ENCODE measurements around the gene TTC13.

Gene TTC13

DNA sequence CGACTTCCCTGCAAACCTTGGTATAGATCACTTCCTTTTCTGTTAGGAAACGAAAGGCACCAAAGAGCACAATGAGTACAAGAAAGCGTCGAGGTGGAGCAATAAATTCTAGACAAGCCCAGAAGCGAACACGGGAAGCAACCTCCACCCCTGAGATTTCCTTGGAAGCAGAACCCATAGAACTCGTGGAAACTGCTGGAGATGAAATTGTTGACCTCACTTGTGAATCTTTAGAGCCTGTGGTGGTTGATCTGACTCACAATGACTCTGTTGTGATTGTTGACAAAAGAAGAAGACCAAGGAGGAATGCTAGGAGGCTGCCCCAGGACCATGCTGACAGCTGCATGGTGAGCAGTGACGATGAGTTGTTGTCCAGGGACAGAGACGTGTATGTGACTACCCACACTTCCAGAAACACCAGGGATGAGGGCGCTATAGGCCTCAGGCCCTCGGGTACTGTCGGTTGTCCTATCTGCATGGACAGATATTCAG is 42.9 kb upstream of the TTC13 start:
- TF ChIP-seq, protein P1, sequence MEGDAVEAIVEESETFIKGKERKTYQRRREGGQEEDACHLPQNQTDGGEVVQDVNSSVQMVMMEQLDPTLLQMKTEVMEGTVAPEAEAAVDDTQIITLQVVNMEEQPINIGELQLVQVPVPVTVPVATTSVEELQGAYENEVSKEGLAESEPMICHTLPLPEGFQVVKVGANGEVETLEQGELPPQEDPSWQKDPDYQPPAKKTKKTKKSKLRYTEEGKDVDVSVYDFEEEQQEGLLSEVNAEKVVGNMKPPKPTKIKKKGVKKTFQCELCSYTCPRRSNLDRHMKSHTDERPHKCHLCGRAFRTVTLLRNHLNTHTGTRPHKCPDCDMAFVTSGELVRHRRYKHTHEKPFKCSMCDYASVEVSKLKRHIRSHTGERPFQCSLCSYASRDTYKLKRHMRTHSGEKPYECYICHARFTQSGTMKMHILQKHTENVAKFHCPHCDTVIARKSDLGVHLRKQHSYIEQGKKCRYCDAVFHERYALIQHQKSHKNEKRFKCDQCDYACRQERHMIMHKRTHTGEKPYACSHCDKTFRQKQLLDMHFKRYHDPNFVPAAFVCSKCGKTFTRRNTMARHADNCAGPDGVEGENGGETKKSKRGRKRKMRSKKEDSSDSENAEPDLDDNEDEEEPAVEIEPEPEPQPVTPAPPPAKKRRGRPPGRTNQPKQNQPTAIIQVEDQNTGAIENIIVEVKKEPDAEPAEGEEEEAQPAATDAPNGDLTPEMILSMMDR (IDR thresholded peaks at IDR 0.05; ENCODE audit: low read depth, low read length) = no peak
- peak; percentile 23 for DNase-seq (ENCODE audit: low read depth, low spot score)
- in situ Hi-C loops (cut with HindIII; ENCODE audit: low sequenced_read_pairs) = no loop called here
- H3K4me3 ChIP-seq (ENCODE audit: low read depth, low read length) = no peak overlapping the region

GRCh38 chr1:231020816-231021215 is 42.2 kb upstream of the TTC13 start:
- TF ChIP-seq, protein P1 (IDR thresholded peaks at IDR 0.05; ENCODE audit: low read depth, low read length) = no peak
- no peak overlapping the region for H3K4me3 ChIP-seq (ENCODE audit: low read depth, low read length)
- DNase-seq (ENCODE audit: low read depth, low spot score) = peak; percentile 19
- in situ Hi-C loops (cut with HindIII; ENCODE audit: low sequenced_read_pairs) = no loop called here

DNA sequence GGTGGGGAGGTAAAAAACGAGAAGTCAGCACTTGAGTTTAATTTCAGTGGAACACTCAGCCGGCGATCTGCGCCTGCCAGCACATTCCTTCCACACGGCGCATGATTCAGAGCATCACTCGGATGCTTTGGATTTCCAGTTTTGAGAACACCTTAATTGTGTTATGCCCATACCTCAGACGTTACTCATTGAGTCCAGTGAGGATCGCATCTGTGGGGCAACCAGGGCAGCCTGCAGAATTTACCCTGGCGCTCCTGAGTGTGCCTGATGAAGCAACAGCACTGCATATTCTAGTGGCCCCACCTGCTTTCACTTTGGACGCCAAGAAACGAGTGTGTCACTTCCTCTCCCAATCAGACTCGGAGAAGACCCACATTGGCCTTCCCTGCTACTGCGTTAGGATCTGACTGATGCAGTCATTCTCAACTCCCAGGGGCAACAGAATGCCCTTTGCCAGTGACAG is 41.5 kb upstream of the TTC13 start:
- TF ChIP-seq, protein P1 (IDR thresholded peaks at IDR 0.05; ENCODE audit: low read depth, low read length) = no peak
- no peak for DNase-seq (ENCODE audit: low read depth, low spot score)
- in situ Hi-C loops (cut with HindIII; ENCODE audit: low sequenced_read_pairs) = no loop called here
- no peak overlapping the region for H3K4me3 ChIP-seq (ENCODE audit: low read depth, low read length)

GRCh38 chr1:231019711-231020110 is 41.0 kb upstream of the TTC13 start:
- in situ Hi-C loops (cut with HindIII; ENCODE audit: low sequenced_read_pairs) = no loop called here
- no peak for DNase-seq (ENCODE audit: low read depth, low spot score)
- H3K4me3 ChIP-seq (ENCODE audit: low read depth, low read length) = no peak overlapping the region
- TF ChIP-seq, protein P1 (IDR thresholded peaks at IDR 0.05; ENCODE audit: low read depth, low read length) = no peak

DNA sequence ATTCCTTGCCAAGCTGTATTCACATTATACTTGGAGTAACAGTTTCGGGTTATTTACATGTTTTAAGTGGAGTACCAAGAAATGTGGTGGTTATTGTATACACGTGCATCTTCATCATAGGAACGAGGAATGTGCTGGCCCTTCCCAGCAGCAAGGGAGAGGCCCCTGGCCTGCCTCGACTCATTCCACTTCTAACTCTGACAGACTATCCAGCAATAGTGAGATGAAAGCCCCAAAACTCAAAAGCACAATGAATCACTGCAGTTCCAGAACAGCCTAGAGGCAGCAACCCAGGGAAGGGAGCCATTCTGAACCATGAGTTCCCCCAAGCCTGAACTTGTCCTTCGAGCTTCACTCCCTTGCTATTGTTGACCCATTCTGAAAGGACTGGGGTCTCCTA is 38.3 kb upstream of the TTC13 start:
- DNase-seq (ENCODE audit: low read depth, low spot score) = no peak
- TF ChIP-seq, protein P1 (IDR thresholded peaks at IDR 0.05; ENCODE audit: low read depth, low read length) = no peak
- no peak overlapping the region for H3K4me3 ChIP-seq (ENCODE audit: low read depth, low read length)
- in situ Hi-C loops (cut with HindIII; ENCODE audit: low sequenced_read_pairs) = no loop called here

GRCh38 chr1:231016234-231016633 is 37.6 kb upstream of the TTC13 start:
- DNase-seq (ENCODE audit: low read depth, low spot score) = no peak
- H3K4me3 ChIP-seq (ENCODE audit: low read depth, low read length) = no peak overlapping the region
- TF ChIP-seq, protein P1 (IDR thresholded peaks at IDR 0.05; ENCODE audit: low read depth, low read length) = no peak
- in situ Hi-C loops (cut with HindIII; ENCODE audit: low sequenced_read_pairs) = no loop called here

All from astrocyte of the spinal cord (primary cell).